ENCODE results near the gene HMGN3.

HMGN3 gene

GRCh38 chr6:79232696-79233462 lies 1.6 kb downstream of the HMGN3 start:
- DNase-seq: no peak

DNA sequence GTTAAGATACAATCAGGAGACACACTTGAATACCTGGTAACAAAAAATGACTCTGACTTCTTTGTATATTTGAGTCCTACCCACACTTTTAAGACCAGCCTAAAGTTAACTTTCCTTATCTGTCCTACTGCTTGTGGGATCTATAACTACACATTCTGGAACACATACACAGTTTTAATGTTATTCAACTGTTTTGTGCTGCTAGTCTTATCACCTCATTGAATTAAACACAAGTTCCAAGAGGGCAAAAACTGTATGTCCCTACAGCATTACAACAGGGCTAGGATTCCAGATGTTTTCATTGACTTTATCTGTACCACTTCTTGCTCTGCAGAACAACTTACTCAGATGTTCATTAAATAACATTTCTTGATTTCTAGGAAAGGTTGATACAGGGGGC lies 2.8 kb downstream of the HMGN3 start:
- DNase-seq: no peak

DNA sequence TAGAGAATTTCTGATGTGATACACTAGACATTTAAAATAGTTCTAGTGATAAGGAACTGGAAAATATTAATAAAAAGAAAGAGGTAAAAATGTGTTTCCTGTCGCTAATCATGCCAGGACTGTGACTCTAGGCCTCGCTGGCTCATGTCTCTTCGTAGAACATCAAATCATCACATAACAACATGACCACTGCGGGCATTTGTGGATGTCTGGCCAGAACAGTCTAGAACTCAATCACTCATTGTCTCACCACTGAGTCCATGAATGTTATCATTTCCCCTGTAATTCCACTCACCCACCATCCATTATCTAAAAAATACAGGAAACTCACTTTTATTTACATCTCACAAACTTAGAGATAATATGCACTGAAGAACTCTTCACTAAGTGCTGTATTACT lies 3.4 kb downstream of the HMGN3 start:
- DNase-seq: no peak

GRCh38 chr6:79230149-79230548 lies 4.3 kb downstream of the HMGN3 start:
- no peak for DNase-seq

DNA sequence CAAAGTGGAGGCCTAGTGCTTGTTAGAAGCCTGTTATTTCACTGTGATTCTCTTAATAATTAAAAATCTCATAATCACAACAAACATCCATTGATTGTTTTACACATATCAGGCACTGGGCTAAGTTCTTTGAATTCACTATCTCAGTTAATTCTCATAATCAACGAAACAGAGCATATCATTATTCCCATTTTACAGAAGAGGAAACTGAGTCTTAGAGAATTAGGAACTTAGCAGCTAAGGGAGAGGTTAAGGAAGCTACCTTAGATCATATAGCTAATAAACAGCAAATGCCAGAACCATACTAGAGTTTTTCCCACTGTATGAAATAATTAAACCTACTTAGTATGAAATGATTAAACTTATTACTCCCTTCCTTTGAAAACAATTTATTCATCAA lies 7.0 kb downstream of the HMGN3 start:
- DNase-seq: no peak

GRCh38 chr6:79226660-79227059 lies 7.8 kb downstream of the HMGN3 start:
- no peak for DNase-seq

- DNase-seq: no peak
Measured at GRCh38 chr6:79225717-79226599, 8.5 kb downstream of the HMGN3 start.

- no peak for DNase-seq
Measured at GRCh38 chr6:79223611-79224404, 10.7 kb downstream of the HMGN3 start.

GRCh38 chr6:79215213-79215824 lies 19.2 kb downstream of the HMGN3 start:
- no peak for DNase-seq

- DNase-seq: no peak
Measured at GRCh38 chr6:79212859-79213258, 21.6 kb downstream of the HMGN3 start.

GRCh38 chr6:79208816-79209215 lies 25.7 kb downstream of the HMGN3 start:
- DNase-seq: no peak

- DNase-seq: no peak
Measured at GRCh38 chr6:79203753-79204253, 30.7 kb downstream of the HMGN3 start.

- no peak for DNase-seq
Measured at GRCh38 chr6:79202556-79202955, 31.9 kb downstream of the HMGN3 start.

GRCh38 chr6:79201983-79202382 lies 32.5 kb downstream of the HMGN3 start:
- no peak for DNase-seq

- DNase-seq: no peak
Measured at GRCh38 chr6:79201143-79201542, 33.3 kb downstream of the HMGN3 start.

- DNase-seq: peak; percentile 32 to 37
Measured at GRCh38 chr6:79196912-79197311, 37.6 kb downstream of the HMGN3 start.

DNA sequence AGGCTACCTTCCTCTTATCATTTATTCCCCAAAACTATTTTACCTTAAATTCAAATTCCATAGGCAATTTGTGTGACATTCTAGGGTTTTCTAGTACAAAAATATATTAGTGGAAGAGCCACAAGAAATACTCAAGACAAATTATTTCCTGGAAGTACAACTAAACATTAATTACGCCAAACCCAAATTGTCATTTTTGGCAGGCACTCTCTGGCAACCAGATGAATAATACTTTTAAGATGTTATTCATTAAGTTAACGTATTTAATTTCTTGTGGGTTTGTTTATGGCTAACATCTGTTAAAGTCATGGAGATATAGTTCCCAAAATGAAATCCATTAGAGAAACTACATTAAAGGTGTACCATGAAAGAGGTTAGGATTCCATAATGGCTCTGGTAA lies 40.5 kb downstream of the HMGN3 start:
- no peak for DNase-seq

- no peak for DNase-seq
Measured at GRCh38 chr6:79189760-79190350, 44.6 kb downstream of the HMGN3 start.

- DNase-seq: no peak
Measured at GRCh38 chr6:79188885-79189480, 45.5 kb downstream of the HMGN3 start.

GRCh38 chr6:79188107-79188506 lies 46.4 kb downstream of the HMGN3 start:
- no peak for DNase-seq

GRCh38 chr6:79186564-79186963 lies 47.9 kb downstream of the HMGN3 start:
- no peak for DNase-seq

GRCh38 chr6:79184641-79185040 lies 49.8 kb downstream of the HMGN3 start:
- no peak for DNase-seq

Data from Kasumi-1 (cell line).